G401 (cell line): ENCODE results near the gene MCUR1. TPM values are rescaled to one million over a fixed set of nuclear protein-coding genes. Genes with fewer than 3 reads are reported as not detected.
"Not testable (repeated sequence)": the region's sequence is repeated elsewhere in the genome, so short reads cannot be mapped to it uniquely, and the experiment has no call there.

Experiments
- DNase-seq: peaks from one replicate; pipeline ENCODE4 v3.0.0-alpha.2; 2015; ENCODE audit warnings: low spot score
- in situ Hi-C: cut with HindIII; loops from 2 replicates; pipeline ENCODE4 v1.10.0; 2016; ENCODE audit warnings: low sequenced_read_pairs, mixed read lengths
- total RNA-seq: library from RNA; depleted of rRNA; stranded (reverse); fragments of >200 nt; shearing (Covaris generic); gene quantifications from 2 replicates; pipeline ENCODE4 v1.2.3, GENCODE V29; 2014

The MCUR1 gene
- total RNA-seq, 1 experiment from 2014 or later = 28.8 TPM

- no peak for DNase-seq
- in situ Hi-C loops = no loop called here
Measured at GRCh38 chr6:13830803-13831202, 16.4 kb upstream of the MCUR1 start.

- not testable (repeated sequence) for DNase-seq
Measured at GRCh38 chr6:13829419-13829818, 15.1 kb upstream of the MCUR1 start.

GRCh38 chr6:13828656-13829301 is 14.4 kb upstream of the MCUR1 start:
- DNase-seq, in situ Hi-C loops: not testable (repeated sequence)

More at GRCh38 chr6:13829419-13829818, 15.1 kb upstream of the MCUR1 start:
- in situ Hi-C loops = not testable (repeated sequence)

- DNase-seq = no peak
- in situ Hi-C loops = no loop called here
Measured at GRCh38 chr6:13827032-13827431, 12.7 kb upstream of the MCUR1 start.

GRCh38 chr6:13825871-13826270 is 11.5 kb upstream of the MCUR1 start:
- in situ Hi-C loops = no loop called here
- DNase-seq = no peak

- no peak for DNase-seq
- in situ Hi-C loops = no loop called here
Measured at GRCh38 chr6:13818341-13818740, 4.0 kb upstream of the MCUR1 start.

- no peak for DNase-seq
- in situ Hi-C loops = no loop called here
Measured at GRCh38 chr6:13814938-13815575, 700 bp upstream of the MCUR1 start.

GRCh38 chr6:13813621-13814175 is 659 bp downstream of the MCUR1 start:
- DNase-seq = peak; percentile 66
- in situ Hi-C loops = no loop called here

GRCh38 chr6:13813026-13813425 is 1.3 kb downstream of the MCUR1 start:
- in situ Hi-C loops = no loop called here

GRCh38 chr6:13812359-13812642 is 2.1 kb downstream of the MCUR1 start:
- no peak for DNase-seq
- in situ Hi-C loops = no loop called here

More at GRCh38 chr6:13813026-13813425, 1.3 kb downstream of the MCUR1 start:
- peak; percentile 40 for DNase-seq

- in situ Hi-C loops = no loop called here
- DNase-seq = peak; percentile 59
Measured at GRCh38 chr6:13811627-13812358, 2.6 kb downstream of the MCUR1 start.

- DNase-seq = no peak
- in situ Hi-C loops = no loop called here
Measured at GRCh38 chr6:13810688-13811446, 3.5 kb downstream of the MCUR1 start.

- no peak for DNase-seq
- in situ Hi-C loops = no loop called here
Measured at GRCh38 chr6:13808801-13809200, 5.6 kb downstream of the MCUR1 start.

GRCh38 chr6:13807696-13808095 is 6.7 kb downstream of the MCUR1 start:
- DNase-seq = no peak
- in situ Hi-C loops = no loop called here

GRCh38 chr6:13803581-13803980 is 10.8 kb downstream of the MCUR1 start:
- in situ Hi-C loops = no loop called here
- DNase-seq = no peak

GRCh38 chr6:13800615-13801014 is 13.7 kb downstream of the MCUR1 start:
- in situ Hi-C loops = no loop called here
- DNase-seq = no peak

- DNase-seq = no peak
- in situ Hi-C loops = no loop called here
Measured at GRCh38 chr6:13796781-13797180, 17.6 kb downstream of the MCUR1 start.

GRCh38 chr6:13795041-13795750 is 19.2 kb downstream of the MCUR1 start:
- in situ Hi-C loops = no loop called here

GRCh38 chr6:13794184-13794583 is 20.2 kb downstream of the MCUR1 start:
- in situ Hi-C loops = no loop called here
- DNase-seq = no peak

More at GRCh38 chr6:13795041-13795750, 19.2 kb downstream of the MCUR1 start:
- DNase-seq = peak; percentile 84
